GM19351 (cell line): ENCODE results near the gene PDX1.

Source experiments
- ATAC-seq: cut with Tn5 transposase; IDR thresholded peaks from one replicate; pipeline ENCODE4 v1.9.1; 2021; ENCODE audit warnings: mild to moderate bottlenecking, moderate library complexity; ENCODE audit not compliant: unreplicated experiment

PDX1 gene

DNA sequence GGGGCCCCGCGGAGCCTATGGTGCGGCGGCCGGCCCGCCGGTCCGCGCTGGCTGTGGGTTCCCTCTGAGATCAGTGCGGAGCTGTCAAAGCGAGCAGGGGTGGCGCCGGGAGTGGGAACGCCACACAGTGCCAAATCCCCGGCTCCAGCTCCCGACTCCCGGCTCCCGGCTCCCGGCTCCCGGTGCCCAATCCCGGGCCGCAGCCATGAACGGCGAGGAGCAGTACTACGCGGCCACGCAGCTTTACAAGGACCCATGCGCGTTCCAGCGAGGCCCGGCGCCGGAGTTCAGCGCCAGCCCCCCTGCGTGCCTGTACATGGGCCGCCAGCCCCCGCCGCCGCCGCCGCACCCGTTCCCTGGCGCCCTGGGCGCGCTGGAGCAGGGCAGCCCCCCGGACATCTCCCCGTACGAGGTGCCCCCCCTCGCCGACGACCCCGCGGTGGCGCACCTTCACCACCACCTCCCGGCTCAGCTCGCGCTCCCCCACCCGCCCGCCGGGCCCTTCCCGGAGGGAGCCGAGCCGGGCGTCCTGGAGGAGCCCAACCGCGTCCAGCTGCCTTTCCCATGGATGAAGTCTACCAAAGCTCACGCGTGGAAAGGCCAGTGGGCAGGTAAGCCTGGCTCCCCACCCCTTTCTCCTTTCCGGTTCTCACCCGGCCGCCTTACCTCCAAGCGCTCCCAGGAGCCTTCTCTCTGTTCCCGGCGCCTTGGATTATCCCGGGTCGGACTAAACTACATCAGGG lies at the start of gene PDX1:
PDX1 (plus strand) TSS at position 67 of the 743 bp plus-strand sequence; CDS start at position 206, 139 bp downstream.
- ATAC-seq = no peak

DNA sequence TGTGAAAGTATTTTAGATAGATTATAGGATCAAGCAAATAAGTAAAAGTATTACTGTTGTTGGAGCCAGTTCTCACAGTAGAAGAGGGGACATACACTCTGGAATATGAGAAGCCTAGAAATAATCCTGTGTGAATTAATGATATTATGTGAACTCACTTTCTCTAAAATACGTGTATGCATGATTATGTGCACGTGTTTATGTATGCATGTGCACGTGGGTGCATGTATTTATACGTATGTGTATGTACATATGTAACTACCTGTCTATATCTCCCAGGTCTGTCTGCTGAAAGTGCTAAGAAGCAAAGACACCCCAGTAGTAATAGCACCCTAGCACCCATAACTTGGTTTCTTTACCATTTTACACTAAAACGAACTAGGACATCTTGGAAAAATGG lies 41.5 kb upstream of the PDX1 start:
- no peak for ATAC-seq

DNA sequence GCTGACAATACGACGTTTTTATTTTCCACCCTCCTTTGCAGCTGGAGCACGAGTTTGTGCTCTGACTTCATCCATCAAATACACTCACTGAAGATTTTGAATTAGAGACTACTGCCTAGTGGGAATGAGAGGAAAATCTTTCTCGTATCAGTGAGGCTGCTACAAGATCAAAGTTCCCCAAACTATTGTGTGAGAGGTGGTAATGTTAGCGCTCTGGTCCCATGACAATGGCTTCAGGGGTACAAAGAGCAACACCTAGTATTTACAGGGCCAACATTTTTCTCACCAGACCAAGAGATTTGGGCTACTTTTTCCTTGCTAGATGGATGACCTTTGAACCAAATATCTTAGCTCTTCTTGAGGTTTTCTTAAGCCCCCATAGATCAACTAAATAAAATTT lies 30.3 kb upstream of the PDX1 start:
- no peak for ATAC-seq

DNA sequence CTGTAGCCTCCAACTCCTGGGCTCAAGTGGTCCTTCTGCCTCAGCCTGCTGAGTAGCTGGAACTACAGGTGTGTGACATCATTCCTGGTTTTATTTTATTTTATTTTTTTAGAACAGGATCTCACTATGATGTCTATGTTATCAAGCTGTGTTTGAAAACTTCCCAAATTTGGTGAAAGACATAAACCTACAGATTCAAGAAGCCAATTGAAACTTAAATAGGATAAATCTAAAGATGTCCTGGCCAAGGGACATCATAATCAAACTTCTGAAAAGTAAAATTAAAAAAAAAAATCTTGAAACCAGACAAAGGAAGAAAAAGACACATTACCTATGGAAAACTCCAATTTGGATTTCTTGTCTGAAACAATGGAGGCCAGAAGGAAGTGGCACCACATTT lies 23.1 kb upstream of the PDX1 start:
- no peak for ATAC-seq

DNA sequence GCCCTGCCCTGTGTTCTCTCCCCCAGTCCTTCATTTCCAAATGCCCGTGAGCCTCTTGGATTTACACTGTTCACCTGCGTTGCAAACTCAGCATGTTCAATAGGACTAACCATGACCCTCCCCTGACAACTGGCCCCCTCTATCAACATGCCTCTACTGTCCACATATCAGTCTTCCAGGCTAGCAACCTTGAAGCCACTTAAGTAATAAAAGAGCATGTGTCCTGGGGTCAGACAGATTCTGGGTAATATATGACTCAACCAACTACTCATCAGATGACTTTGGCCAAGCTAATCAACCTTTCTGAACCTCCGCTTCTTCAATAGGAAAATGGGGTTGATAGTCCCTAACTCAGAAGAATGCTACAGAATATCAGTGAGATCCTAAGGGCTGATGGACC lies 15.1 kb upstream of the PDX1 start:
- no peak for ATAC-seq

DNA sequence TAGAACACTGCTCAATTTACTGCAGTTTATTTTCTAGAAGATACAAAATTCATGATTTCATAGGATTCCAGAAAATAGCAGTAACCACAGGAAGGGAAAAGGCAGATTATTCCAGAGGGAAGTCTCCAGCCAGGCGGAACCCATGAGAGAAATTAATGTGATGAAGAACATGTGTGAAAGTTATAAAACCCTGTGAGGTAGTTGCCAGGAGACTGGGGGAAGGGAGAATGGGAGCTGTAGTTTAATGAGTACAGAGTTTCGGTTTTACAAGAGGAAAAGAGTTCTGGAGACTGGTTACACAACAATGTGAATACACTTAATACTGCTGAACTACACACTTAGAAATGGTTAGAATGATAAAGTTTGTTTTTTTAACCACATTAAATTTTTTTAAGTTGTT lies 14.2 kb upstream of the PDX1 start:
- ATAC-seq = no peak

DNA sequence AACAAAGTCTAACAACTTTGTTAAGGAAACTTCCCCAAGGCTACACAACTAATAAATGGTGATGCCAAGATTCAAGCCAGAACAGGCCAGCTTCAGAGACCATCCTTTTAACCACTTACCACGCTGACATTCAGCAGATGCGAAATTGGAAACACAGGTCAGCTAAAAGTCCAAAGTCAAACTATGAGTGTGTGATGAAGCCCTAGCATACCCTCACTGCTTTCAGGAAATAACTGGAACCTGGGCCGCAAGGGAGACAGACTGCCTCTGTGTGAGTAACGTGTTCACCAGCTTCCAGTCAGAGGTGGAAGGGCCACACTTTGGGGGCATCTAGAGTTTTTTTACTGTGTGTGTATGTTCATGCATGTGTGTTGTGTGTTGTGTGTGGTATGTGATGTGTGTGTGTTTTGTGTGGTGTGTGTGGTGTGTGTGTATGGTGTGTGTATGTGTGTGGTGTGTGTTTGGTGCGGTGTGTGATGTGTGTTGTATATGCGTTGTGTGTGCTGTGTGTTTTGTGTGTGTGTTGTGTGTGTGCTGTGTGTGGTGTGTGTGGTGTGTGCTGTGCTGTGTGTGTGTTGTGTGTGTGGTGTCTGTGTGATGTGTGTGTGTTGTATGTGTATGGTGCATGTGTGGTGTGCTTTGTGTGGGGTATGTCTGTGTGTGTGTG lies 12.5 kb upstream of the PDX1 start:
- no peak for ATAC-seq

DNA sequence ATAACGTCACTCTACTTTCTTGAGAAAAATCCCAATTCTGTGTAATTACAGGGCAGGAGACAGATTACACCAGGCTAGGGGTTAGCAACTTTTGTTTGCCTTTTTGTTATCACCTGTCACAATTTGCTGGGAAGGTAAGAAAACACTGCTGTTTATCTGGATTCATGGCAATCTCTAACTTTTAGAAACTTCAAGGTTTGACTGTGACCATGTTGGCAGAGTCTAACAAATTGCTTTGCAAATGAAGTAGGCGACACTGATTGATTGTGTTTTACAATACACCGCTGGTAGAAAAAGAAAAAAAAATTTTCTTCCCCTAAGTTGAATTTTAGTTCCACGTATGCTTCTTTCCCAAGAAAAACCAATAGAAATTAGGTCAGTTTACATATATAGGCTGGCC lies 10.4 kb upstream of the PDX1 start:
- no peak for ATAC-seq

DNA sequence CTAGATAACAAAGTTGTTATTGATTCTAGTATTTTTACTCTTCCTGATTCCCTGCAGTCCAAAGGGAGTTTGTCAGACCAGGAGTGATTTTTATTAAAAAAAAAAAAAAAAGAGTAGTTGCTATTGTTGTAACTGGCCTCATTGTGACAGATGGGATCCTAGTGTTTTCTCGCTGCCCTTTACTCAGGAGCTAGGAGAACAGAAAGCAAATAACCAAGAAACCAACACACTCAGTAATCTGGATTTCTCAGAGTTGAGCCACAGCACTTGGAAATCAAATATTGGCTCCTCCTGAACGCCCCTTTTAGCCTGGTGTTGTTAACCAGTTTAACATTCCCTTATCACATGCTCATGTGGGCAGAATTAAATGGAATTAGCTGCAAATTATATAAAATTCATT lies 8.3 kb upstream of the PDX1 start:
- ATAC-seq = no peak

DNA sequence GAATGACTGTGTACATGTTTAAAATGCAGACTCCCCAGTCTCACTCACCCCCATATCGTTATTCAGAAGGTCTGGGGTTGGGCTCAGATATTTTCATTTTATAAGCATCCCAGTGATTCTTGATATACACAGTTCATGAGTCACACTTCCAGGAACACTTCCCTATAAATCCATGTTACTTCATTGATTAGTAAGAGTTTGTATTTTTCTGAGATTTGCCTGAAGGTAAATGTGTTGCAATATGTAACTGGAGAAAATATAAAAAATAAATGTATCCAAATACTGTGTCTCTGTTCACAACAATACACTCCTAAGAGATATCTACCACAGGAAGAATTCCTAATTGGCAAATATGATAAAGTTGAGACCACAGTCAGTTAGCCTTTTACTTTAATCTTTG lies 6.6 kb upstream of the PDX1 start:
- no peak for ATAC-seq

DNA sequence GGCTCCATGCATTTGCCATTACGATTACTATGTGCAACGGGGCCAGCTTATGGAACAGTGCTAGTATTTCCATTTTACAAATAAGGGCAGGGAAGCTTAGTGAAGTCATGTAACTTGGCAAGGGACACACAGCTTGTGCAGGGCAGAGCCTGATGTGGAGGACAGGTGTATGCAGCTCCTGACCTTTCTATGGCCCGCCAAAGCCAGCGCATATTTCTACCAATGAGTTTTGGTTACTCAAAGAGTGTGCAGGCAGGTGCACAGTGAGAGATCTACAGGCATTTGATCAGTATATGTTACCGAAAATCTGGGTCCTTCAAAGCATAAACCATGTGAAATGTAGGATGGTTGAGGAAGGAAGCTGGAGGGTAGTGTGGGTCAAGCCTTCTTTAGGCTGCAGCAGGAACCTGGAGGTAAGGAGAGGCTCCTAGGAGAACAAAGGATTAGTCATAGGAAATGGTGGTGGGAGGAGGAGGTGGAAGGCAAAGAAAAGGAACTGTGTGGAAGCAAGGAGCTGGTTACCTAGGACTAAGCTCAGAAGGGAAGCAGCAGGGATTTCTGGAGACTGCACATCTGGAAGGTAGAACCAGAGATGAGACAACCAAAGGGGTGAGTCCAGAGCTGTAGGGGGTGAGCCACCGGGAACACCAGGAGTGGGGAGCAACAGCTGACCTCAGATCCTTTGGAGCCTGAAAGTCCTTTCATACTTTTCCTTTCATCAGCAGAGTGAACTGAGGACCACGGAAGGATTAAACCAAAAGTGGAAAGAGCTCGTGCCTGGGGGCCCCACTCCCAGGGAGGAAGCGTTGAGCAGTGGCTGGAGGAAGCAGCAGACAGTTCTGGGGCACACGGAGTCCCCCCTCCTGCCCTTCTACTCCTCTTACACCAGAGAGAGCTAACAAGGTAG lies 4.2 kb upstream of the PDX1 start:
- no peak for ATAC-seq

DNA sequence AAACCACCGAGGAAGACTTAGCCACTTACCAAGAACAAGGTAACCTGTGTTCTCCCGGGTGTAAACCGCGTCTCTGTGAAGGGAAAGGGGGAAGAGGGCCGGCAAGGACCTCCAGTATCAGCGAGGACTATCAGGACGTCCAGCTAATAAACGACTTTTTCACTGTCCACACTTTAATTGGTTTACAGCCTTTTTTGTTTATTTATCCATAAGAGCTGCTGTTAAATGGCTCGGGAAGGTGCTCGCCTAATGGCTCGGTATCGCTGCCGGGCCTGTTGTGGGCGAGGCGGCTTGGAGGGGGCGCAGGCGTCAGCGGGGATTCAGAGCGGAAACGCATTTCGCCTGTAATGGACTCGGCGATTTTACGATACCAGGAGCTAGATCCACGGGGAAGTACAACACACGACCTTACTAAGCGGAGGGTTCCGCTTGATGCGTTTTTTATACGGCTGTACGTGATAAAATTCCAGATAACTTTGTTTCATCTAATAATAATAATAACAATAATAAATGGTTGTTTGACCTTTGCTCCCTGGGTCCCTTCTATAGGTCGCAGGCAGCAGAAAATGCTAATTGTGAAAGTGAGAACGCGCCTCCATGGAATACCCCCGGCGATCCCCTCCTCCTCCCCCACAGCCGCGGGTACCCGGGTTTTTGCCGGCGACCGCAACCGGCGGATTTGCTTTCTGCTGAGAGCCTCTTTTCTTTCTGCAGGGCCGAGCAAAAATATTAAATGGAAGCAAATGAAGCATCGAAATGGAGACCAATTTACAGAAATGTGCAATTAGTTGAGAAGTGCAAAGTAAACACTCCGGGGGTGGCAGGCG lies 2.5 kb upstream of the PDX1 start:
- ATAC-seq = no peak

DNA sequence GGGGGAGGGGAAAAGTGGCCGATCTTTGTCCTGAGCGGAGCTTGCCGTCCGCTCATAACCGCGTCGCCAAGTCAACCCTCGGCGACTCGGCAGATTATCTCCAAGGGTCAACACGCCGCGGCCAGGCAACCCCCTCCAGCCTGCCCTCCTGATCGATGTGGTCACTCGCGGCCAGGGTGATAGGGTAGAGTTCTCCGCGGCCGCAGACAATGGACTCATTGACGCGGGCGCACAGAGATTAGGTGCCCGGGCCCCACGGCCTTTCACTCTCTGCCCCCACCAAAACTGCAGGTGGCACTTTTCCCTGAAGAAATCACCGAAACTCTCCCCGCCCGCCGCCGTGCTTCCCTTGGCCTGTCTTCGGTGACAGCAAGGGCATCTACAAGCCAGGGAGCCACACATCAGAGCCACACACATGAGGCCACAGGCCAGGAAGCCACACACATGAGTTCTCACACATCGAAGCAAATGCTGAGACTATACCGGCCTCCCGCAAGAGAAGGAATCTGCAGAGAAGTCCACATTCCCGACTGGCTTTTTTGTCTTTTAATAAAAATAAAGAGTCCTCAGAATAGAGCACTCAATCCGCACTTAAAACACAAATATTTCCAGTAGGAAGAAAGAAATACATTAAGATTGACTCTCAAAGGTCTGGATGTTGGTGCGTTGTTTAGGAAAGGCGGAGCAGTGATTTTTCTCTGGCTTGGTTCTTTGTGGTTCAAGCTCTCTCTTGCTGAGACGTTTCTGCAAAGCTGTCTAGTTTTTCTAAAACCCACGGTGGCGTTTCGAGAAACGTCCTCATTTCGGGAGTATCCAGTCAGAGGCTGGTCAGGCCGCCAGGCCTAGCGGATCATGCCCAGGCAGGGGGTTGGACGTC lies 1.5 kb upstream of the PDX1 start:
- ATAC-seq = no peak

DNA sequence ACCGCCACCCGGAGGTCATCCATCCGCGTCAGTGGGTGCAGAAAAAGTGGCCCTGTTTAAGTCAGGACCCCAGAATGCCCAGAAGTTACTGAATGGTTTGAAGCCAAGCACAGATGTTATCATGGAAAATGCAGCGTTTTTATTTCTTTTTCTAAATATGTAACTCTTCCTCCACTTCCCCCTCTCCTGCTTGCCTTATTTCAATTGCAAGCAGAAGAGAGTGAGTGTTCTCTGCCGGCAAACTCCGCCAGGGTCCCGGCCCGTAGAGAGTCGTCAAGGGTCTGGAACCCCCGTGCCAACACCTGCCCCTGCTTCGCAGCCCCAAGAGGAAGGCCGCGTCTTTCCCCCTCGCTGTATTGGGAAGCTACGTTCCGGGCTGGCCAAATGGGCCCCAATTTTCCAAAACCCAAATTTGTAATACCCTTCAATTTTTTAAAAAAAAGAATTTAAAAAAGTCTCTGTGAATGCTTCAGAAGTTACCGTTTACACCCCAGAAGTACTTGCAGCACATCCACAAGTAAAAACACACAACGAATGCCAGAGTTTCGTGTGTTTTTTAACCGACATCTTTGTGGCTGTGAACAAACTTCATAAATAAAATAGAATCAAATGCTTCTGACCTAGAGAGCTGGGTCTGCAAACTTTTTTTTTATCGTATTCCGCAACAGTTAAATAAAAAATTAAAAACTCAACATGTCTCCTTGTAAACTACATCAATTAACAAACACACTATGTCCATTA lies 712 bp upstream of the PDX1 start:
- ATAC-seq = no peak

DNA sequence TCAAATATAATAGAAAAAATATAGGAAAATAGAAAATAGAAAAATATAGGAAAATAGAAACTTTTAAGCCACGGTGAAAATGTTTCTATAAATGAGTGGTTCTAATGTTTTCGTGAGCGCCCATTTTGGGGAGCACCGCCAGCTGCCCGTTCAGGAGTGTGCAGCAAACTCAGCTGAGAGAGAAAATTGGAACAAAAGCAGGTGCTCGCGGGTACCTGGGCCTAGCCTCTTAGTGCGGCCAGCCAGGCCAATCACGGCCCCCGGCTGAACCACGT lies 204 bp upstream of the PDX1 start:
- ATAC-seq = no peak

DNA sequence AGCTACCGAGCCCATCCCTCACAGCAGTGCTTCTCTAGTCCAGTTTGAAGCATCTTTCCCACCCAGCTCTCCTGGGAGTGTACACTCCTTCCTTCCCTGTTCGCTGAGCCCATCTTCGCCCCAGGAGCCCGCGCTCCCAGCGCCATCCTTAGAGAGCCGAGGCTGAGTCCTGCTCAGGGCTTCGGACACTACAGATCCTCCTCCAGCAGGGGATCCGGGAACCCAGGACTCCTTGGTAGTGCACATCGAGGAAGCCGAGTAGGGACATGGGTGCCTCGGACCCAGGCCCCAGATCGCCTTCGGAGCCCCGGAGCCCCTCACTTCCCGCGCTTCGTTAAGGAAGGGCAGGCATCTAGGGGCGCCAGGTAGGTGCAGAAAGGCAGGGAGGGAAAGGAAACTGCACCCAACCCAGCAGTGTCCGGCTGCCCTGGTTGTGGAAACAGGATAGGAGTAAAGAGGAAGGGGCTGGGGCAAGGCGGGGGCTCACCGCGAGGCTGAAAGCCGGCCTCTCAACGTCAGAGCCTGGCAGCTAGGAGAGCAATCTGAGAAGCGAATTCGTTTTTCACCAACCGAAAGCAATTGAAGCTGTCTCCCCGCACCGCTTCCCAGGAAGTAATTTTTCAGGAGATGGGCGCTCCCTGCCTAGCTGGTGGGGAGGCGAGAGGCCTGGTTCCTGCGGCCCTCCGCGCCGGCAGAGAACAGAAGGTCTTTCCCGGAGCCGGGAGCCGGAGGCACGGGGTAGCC lies 1.0 kb downstream of the PDX1 start:
- ATAC-seq = no peak

DNA sequence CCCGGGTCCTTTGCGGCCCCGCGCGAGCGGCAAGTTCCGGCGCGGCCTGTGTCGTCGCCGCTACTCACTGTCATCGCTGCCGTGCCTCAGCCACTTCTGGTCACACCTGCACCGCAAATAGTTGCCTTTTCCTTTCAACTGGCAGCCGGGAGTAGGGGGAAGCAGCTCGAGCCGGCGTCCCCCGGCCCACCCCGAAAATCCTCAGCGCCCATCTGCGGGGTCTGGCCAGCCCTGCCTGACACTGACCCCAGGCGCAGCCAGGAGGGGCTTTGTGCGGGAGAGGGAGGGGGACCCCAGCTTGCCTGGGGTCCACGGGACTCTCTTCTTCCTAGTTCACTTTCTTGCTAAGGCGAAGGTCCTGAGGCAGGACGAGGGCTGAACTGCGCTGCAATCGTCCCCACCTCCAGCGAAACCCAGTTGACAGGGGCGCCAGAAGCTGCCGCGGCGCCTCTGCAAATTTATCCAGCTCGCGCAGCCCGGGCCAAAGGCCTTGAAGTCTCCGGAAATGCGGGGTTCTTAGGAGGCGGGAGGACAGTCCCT lies 1.7 kb downstream of the PDX1 start:
- ATAC-seq = no peak
